Transverse colon (tissue), 4 donors: Measurements from ENCODE around the gene SHH.

Source experiments
- CTCF ChIP-seq, 5 experiments: fragments of 200-600 bp in 3 of 5; fragments of 450-650 bp in 2 of 5; sonication (generic) in 3 of 5; IDR thresholded peaks; 1 replicate in 2 of 5; 2 replicates in 3 of 5; pipeline ENCODE4 v1.5.1; 2016 to 2017; ENCODE audit warnings: antibody characterized with exemption in 5 of 5, inconsistent platforms in 3 of 5, mild to moderate bottlenecking in 2 of 5, moderate library complexity in 1 of 5
- EP300 ChIP-seq: sonication (generic); formaldehyde crosslinking; IDR thresholded peaks from one replicate; pipeline ENCODE4 v1.6.1; 2017; ENCODE audit warnings: antibody characterized with exemption, low read depth
- POLR2A ChIP-seq: fragments of 450-650 bp; IDR thresholded peaks from one replicate; pipeline ENCODE4 v1.6.1; 2016; ENCODE audit warnings: antibody characterized with exemption, mild to moderate bottlenecking, moderate library complexity
- POLR2AphosphoS5 ChIP-seq, 3 donors: sonication (generic); formaldehyde crosslinking; IDR thresholded peaks; one replicate each; pipeline ENCODE4 v1.6.1; 2016; ENCODE audit warnings: antibody characterized with exemption in 3 of 3

DNA sequence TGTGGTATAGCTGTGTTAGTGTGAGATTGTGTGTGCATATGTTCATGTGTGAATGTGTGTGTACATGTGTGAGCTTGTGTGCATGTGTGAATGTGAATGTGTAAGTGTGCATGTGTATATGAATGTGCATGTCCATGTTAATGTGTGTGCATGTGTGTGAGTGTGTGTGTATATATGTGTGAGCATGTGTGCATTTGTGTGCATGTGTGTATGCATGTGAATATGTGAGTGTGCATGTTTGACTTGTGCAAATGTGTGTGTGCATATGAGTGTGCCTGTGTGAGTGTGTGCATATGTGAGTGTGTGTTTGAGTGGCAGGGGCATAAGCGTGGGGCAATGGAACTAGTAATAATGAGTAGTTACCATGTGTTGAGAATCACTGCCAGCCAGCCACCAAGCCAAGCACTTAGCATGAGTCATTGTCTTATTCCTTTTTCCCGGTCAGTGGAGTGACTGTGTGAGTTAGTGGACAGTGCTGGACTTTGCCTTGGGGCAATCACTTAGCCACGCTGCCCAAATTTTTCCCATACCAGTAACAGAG is 46.3 kb upstream of the SHH start:
- no peak for TF ChIP-seq CTCF (IDR thresholded peaks at IDR 0.05)
- no peak for TF ChIP-seq POLR2A
- no peak for TF ChIP-seq EP300
- TF ChIP-seq POLR2AphosphoS5 (IDR thresholded peaks at IDR 0.05): no peak
